Fibroblast of pulmonary artery (primary cell): Measurements from ENCODE around the gene MCM3AP.

Experiments used
- DNase-seq: peaks from one replicate; pipeline ENCODE4 v3.0.0-alpha.2; 2010; ENCODE audit warnings: low read depth
- H3K4me3 ChIP-seq: replicated peaks from 2 replicates; pipeline ENCODE4 v1.5.1; 2011; ENCODE audit warnings: low read depth, mild to moderate bottlenecking, control low read depth, low read length, moderate library complexity
- CTCF ChIP-seq: IDR thresholded peaks from 2 replicates; pipeline ENCODE4 v1.5.1; 2011; ENCODE audit warnings: mild to moderate bottlenecking, control low read depth, low read length, inconsistent platforms; ENCODE audit errors: missing control alignments

The MCM3AP gene

DNA sequence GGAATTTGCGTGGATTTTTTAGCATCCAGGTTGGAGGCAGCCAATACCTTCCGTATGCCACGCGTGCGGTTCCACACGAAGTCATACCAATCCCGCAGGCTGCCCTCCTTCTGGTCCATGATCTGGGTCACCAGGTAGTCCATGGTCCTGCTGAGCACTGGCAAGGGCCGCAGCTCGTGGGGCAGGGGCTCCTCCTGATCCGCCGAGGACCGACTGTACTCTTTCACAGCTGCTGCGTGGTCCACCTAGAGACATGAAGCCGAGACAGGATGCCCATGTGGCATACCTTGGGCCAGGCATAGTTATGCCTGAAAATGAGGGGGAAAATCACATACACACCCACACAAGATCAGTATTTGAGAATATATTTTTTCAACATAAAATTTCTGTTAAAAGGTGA is 12.1 kb downstream of the MCM3AP start:
- no peak for TF ChIP-seq CTCF
- no peak for DNase-seq
- H3K4me3 ChIP-seq = no peak overlapping the region

DNA sequence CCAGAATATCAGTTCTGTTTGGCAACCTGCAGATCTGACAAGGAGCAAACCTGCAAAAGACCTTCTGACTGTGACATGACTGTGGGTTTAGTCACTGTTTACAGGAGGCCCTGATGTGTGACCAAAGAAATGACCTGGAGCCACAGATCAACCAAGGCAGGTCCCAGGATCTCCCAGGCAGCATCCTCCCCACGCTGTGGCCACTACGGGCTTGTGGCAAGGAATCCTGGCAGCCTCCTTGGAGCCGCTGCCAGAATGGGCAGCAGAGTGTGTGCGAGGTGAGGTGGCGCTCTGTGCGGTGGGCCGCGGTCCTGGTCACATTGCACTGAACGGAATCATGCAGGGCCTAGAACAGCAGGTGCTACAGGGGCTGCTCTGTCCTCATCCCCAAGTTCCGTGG is 15.9 kb downstream of the MCM3AP start:
- no peak overlapping the region for H3K4me3 ChIP-seq
- TF ChIP-seq CTCF = no peak
- no peak for DNase-seq

DNA sequence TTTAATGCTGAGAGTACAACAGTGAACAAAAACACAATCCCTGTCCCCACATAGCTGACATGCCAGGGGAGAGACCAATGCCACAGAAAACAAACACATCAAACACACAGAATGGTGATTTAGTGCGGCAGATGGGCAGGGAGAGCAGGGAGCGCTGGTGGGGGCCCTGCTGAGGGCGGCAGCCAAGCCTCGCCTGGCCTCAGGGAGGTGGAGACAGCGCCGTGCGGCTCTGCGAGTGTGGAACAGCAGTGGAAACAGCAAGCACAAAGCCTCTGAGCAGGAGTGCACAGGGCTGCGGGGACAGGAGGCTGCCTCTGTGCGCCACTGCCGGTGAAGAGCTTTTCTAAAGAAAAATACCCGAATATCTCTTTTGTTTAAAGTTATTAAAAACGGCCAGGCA is 17.0 kb downstream of the MCM3AP start:
- no peak for TF ChIP-seq CTCF
- H3K4me3 ChIP-seq = no peak overlapping the region
- DNase-seq = no peak

- H3K4me3 ChIP-seq = no peak overlapping the region
- no peak for DNase-seq
- TF ChIP-seq CTCF = no peak
Measured at GRCh38 chr21:46266946-46267345, 18.5 kb downstream of the MCM3AP start.

GRCh38 chr21:46265736-46266525 is 19.5 kb downstream of the MCM3AP start:
- no peak for DNase-seq
- no peak overlapping the region for H3K4me3 ChIP-seq
- TF ChIP-seq CTCF = no peak

DNA sequence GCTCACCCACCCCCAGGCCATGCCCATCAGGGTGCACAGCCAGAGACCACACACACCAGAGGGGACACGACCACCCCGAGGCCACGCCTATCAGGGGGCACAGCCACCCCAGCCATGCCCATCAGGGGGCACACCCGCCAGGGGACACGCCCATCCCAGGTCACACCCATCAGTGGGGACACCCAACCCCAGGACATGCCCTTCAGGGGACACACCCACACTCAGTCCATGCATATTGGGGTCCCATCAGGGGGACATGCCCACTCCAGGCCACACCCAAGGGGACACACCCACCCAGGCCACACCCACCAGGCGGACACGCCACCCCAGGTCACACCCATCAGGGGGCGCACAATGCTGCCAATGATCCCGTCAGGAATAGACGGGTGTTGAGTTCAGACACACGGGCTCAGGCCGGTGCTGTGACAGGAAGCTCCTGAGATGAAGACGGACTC is 20.7 kb downstream of the MCM3AP start:
- no peak overlapping the region for H3K4me3 ChIP-seq
- DNase-seq = no peak
- no peak for TF ChIP-seq CTCF

- no peak overlapping the region for H3K4me3 ChIP-seq
- no peak for DNase-seq
- no peak for TF ChIP-seq CTCF
Measured at GRCh38 chr21:46264046-46264689, 21.2 kb downstream of the MCM3AP start.
